Effector CD8-positive, alpha-beta T cell (primary cell): Measurements from ENCODE around the gene DLST.
"Not testable (repeated sequence)": the region's sequence is repeated elsewhere in the genome, so short reads cannot be mapped to it uniquely, and the experiment has no call there.

Experiments
- DNase-seq: peaks from one replicate; lab custom pipeline; 2025; lab: John Stamatoyannopoulos, UW

DLST gene

DNA sequence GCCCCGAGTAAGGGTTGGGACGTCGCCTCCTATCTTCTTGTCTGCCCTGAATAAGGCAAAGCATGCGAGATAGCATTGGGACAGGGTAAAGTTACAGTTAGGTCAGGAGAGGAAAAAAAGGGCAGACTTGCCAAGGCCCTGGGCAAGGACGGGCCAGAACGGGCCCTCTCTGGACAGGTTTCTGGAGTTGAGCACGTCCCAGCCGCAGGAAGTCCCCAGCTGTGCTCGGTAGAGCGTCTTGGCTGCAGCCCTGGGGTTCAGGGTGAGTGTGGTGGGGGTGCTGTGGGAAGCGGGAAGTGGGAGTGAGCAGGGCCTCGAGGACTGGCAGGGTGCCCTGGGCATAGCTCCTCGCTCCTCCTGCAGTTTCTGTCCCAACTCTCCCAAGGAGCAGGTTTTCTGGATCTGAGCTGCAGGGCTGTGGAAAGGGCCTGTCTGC, 35.9 kb downstream of the DLST start:
- no peak for DNase-seq

GRCh38 chr14:74918380-74918779, 36.7 kb downstream of the DLST start:
- DNase-seq = no peak

DNA sequence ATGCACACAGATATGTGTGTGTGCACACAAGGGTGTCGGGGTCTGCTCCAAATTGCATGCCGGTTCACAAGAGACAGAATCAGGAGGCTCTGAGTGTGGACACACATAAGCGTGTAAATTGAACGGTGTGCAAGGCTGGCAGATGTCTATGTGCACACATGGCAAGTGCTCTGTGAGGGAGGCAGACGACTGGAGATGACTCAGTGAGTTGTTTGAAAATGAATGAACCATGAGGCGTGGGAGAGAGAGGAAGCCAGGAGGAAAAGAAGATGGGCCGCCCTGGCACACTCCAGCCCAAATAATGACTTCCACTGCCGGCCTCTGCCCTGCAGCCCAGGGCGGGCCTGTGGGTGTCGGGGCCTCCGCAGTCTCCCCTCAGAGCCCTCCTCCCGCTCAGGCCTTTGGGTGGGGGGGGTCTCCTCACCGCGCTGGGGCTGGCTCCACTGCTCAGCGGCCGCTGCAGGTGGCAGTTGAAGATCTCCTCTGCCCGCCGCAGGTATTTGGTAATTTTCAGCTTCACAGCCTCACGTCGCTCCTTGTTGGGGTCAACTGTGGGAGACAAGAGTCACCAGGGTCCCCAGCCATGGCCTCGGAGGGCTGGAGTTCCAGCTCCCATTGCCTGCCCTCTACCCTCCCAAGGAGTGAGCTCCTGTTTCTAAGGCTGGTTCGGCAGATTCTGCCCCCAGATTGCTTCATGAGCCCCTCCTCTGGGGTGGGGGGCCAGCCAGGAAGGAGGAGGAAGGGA, 37.9 kb downstream of the DLST start:
- no peak for DNase-seq

DNA sequence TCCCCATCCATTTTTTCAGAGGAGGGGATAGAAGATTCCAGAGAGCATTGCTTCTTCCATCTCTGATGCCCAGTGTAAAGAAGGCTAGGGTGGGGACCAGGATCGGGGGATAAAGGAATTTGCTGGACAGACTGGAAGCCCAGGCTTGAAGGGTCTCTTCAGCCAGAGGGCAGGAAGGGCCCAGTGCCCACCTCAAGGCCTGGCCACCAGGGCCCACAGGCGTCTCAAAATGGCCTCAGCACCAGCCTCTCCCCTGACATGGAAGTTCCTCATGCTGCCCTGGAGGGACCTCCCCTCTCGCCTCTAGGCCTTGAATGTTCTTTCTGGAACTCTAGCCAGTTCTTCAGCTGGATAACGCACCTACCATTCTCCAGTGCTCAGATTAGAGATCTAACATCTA, 38.6 kb downstream of the DLST start:
- DNase-seq = no peak

DNA sequence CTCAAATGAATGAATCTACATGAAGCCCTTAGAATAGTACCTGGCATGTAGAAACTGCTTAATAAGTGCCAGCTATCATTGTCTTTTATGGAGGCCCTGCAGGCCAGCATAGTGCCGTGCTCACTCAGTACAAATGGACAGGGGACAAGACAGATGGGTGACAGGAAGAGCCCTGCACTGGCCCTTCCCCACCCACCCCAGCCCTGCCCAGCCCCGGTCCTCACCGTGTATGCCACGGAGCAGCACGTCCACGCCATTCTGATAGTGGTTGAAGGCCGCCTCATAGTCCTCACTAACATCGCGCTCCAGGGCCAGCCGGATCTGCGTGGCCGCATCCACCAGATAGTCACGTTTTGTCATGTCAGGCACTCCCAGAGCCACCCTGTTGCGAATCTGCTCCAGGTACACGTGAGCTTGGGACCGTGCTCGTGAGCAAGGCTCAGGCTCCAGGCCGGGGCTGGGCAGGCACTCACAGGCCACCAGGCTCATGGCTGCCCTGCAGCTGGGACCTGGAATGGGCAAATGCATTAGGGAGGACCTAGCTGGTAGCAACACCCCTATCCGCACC, 39.4 kb downstream of the DLST start:
- DNase-seq = no peak

GRCh38 chr14:74921987-74922751, 40.5 kb downstream of the DLST start:
- DNase-seq = no peak

DNA sequence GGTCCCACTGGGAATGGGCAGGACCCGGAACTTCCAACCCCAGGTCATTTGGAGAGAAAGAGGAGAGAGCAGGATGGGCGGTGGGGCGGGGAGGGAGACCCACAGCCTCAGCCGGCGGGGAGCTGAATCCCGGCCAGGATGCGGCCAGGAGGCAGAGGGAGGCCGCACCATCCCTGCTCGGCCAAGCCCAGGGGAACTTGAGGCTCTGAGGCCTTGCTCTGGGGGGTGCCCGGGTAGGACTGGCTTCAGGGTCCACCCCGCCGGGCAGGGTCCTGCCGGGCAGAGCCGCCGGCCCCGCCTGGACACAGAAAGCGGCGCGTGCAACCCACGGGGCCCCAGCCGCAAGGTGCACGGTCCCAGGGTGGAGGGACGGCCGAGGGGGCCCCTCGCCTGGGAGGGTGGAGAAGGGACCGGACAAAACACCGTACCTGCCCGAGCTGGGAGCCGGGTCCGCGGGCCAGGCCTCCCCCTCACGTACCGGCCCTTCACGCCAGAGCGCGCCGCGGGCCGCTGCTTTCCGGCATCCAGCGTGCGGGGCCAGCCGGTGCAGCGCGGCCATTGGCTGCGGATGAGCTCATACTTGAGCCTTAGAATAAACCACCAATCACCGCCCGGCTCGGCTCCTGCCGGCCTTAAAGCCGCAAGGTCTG, 41.2 kb downstream of the DLST start, which contains the start of gene RPS6KL1:
TSS of gene RPS6KL1 (minus strand) at position 509 of the 650 bp plus-strand sequence. CDS start 1,719 bp downstream, outside the sequence.
- DNase-seq = peak; percentile 57

- DNase-seq = no peak
Observed at GRCh38 chr14:74924061-74924460, 42.3 kb downstream of the DLST start.

DNA sequence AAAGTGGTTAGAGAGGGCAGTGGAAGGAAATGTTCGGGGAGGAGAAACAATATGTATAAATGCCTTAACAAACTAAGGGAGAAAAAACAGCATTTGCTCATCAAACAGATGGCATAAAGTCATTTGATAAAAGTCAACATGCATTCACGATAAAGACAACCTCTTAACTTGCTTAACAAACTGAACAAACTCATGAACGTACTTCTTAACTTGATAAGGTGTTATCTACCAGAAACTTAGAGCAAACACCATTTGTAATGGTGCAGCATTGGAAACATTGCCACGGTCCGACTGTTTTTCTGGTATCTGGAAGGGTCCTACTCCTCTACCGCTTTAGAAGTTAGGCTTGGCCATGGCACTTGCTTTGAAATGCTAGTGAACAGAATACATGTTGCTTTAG, 45.5 kb downstream of the DLST start:
- no peak for DNase-seq

- no peak for DNase-seq
Observed at GRCh38 chr14:74929242-74929641, 47.5 kb downstream of the DLST start.

DNA sequence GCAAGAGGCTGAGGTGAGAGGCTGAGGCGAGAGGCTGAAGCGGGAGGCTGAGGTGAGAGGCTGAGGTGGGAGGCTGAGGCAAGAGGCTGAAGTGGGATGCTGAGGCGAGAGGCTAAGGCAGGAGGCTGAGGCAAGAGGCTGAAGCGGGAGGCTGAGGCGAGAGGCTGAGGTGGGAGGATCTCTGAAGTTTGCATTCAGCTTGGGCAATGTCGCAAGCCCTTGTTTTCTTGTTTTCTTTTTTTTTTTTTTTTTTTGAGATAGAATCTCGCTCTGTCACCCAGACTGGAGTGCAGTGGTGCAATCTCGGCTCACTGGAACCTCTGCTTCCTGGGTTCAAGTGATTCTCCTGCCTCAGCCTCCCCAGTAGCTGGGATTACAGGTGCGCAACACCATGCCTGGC, 50.0 kb downstream of the DLST start:
- DNase-seq = not testable (repeated sequence)

DNA sequence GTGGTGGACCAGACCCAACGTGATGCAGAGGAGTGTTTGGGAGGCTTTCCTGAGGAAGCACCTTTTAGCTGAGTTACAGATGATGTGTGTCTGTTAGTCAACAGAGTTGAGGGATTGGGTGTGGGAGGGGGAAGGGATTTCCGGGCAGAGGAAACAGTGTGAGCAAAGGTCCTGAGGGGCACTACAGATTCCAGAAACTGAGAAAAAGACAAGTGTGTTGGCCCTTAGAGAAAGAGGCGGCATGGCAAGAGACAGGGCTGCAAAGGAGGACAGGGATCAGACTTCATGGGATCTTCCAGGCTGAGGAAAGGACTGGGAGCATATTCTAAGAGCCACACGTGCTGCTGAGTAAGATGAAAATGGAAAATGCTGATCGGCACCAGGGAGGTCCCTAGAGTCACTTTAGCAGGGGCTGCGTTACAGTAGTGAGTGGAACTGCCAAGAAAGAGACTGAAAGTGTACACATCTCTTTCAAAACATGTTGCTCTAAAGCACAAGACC, 50.7 kb downstream of the DLST start:
- DNase-seq = no peak

DNA sequence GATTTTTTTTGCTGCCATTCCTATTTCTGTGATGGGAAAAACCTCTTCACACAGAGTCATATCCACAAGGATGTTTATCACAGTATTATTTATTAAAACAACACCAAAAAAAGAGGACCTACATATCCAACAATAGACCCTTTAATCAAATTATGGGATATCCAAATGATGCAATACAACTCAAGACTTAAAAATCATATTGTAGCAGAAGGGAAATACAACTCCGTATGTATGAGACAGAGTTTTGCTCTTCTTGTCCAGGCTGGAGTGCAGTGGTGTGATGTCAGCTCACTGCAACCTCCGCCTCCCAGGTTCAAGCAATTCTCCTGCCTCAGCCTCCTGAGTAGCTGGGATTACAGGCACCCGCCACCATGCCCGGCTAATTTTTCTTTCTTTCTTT, 51.2 kb downstream of the DLST start:
- DNase-seq = not testable (repeated sequence)

DNA sequence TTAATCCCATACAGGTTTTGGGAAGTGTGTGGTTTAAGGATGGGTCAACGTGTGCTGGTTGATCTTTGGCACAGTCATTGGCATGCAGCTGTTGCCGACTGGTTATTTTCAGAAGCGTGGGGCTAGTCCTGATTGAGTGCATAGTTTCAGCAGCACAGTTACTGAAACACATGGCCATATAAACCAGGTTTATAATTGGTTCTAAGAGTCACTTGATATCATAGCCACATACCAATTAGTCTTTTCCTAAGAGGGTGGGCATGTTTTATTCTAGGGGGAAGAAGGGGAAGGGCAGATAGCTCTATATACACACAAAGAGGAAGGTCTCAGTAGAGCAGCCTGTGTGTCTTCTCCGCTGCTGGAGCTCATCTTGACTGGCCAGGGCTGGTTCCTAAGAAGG, 52.3 kb downstream of the DLST start:
- no peak for DNase-seq

- no peak for DNase-seq
Observed at GRCh38 chr14:74934476-74935359, 53.0 kb downstream of the DLST start.

DNA sequence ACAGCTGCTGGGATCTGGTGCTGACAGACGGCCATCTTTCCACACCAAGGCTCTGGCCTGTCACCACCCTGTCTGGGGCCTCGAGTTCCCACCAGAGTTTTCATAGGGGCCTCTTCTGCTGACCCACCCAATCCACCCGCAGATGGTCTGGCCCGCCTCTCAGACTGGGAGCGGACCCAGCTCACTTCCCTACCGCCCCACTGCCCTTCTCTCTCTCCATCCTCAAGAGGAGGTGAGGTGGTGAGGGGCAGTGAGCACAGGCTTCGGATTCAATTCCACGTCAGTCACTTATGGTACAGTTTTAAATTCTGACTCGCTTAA, 53.6 kb downstream of the DLST start:
- DNase-seq = no peak

- no peak for DNase-seq
Observed at GRCh38 chr14:74936151-74936550, 54.4 kb downstream of the DLST start.

DNA sequence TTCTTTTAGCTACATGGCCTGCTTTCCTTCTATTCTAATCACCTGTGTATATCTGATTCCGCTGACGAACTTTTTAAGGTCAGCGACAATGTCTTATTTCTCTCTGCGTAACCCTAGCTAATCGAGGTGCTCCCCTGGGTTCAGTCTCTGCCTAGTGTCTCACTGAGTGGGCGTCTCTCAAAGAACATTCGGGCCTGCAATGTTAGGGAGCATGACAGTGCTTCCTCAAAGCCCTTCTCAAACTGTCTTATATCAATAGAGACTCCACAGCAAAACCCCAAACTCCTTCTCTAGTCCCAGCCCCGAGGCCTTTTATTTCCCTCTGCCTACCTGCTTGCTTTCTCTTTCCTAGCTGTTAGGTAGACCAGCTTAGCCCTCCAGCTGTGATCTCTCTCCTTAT, 55.0 kb downstream of the DLST start:
- no peak for DNase-seq

DNA sequence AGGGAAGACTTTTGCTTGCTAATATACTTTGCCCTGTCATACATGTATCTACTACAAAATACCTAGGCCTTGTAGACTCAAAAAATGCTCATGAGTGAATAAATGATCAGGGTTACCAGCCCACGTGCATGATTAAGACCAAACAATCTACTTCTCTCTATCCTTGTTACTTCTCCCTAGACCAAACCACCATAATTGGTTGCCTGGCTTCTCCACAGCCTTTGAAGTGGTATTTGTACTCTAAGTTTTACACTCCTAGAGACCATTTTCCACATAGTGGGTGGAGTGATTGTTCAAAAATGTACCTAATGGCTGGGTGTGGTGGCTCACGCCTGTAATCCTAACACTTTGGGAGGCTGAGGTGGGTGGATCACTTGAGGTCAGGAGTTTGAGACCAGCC, 55.5 kb downstream of the DLST start:
- DNase-seq = no peak

DNA sequence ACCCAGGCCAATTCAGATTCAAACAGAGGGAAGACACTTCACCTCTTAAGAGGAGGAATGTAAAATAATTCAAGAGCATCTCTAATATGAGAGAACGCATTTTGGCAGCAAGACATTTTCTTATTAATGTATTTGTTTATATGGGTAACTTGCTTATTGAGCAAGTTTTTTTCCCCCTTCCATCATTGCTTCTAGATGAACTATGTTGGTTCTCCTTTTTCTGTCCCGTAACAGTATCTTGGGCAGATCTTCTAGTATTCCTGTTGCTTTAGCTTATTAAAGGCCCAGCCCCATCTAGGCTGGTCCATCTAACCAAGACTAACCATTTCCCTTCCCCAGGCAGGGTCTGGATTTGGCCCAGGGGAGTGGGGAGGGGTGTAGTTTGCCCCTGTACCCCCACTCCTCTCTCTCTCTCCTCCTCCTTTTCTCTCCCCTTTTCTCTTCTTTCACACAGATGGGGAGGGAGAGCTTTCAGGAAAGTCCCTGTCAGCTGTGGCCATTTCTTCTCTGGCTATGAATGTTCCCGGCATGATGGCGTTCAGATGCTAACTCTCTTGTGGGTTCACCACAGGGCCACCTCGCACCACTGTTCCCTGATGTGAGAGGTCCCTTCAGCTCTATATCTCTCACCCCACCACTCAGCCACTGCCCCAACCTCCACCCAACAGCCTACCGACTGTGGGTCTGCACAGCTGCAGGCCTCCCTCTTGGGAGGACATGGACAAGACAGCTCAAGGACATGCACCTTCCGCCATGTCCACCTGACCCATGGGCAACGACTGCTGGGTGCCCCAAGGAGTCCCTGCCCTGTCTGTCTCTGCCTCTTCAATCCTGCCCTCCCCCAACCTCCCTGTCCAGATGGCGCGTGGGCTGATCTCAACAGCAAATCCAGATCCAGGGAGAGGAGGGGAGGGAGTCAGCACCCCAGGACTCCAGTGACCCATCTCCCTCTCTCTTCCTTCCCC, 57.1 kb downstream of the DLST start:
- DNase-seq = no peak
